Measurements from ENCODE around the gene TPBGL.
A peak's percentile ranks its signal among the peaks of the same experiment; 100 is the strongest.

The TPBGL gene

DNA sequence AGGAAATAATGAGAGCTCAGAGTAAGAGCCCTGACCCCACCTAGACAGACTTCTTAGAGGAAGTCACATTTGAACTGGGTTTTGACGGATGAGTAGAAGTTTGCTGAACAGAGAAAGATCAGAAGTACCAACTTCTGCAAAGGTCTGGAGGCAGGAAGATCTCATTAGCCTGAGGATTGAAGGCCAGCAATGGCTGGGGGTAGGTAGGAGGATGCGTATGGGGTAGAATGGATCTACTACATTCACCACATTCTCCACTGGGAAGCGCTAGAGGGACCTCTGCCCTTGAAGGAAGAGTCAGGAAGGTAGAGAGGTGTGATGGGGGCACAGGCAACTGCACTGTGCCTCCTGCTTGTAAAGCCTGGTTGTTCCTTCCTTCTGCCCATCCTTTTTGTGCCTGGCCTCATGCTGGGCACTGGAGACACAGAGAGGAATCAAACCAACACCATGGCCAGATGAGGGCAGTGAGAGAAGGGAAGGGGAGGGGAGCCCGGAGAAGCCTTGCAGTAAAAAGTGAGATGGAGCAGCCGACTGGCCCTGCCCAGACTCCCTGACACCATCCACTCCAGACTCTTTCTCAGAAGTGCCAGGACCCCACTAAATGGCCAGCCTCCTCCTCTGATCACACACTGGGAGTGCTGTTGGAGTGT lies 4.9 kb downstream of the TPBGL start:
- DNase-seq = no peak

DNA sequence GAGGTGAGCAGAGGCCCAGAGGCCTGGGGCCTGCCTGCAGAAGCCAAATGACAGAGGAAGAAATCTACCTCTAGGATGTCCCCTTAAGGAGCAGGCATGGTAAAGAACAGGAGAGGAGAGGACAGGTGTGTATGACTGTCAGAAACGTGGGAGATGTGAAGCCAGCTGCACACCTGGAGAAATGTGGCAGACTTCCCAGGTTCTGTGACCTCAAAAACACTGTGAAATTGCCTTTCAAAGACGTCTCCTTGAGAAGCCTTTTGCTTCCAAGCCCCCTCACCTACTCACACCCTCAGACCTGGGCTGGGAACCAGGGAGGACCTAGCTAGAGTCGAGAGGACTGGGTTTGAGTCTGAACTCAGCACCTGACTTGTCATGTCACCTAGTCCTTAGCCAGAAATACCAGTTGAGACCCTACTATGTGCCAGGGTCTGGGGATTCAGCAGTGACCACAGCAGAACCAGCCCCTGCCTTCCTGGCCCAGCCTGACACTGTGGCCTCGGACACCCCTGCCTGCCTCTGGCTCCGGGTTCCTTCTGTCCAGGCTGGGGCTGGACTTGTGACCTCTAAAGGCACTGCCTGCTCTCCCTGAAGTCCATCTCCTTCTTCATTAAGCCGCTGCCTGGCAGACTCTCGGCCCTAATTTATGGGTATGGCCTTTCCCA lies 5.6 kb downstream of the TPBGL start:
- DNase-seq = no peak

DNA sequence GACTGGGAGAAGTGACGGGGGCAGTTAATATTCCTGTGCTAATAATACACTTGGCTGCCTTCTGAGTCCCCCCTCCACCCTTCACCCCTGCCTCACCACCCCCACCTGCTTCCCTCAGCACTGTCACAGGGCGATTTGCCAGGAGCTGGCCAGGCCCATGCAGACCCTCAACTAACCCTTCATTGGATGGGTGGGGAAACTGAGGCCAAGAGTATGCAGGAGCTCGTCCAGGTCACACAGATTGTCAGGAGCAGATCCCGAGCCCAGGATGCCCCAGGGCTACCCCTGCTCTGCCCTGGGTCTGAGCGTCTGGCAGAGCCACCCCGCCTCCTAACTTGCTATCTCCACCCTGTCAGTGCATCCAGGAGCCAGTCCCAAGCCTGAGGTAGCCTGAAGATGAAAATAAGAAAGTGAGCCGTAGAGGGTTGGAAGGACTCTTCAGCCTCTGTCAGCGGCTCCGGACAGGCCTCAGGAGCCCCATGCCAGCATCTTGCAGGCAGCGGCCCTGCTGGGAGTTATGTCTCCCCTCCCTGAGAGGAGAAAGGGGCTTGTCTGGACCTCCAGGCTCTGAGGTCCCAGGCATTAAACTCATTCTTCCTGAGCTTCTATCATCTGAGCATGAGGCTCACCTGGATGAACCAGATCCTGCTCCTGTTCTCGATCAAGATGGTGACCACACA lies 6.2 kb downstream of the TPBGL start:
- no peak for DNase-seq

DNA sequence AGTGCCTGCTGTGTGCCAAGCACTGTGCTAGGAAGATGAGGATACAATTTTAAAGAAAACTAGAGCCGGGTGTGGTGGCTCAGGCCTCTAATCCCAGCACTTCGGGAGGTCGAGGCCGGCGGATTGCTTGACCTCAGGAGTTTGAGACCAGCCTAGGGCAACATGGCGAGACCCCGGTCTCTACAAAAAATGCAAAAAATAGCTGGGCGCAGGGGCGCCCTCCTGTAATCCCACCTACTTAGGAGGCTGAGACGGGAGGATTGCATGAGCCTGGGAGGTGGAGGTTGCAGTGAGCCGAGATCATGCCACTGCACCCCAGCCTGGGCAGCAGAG lies 8.3 kb downstream of the TPBGL start:
- DNase-seq = no peak

DNA sequence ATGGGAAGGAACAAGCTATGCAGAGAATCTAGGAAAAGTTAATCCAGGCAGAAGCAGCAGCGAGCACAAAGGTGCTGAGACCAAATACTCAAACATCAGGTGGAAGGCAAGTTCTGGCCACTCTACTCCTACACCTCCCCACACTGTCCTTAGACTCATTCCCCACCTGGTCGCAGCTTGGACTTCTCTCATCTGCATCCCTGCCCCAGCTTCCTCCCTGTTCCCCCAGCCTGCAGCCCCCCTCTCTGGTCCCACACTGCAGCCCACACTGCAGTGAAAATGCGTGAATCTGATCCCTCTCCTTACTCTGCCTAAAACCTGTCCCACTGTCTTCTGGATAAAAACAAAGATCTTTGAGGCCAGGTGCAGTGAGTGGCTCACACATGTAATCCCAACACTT lies 9.1 kb downstream of the TPBGL start:
- DNase-seq = no peak

DNA sequence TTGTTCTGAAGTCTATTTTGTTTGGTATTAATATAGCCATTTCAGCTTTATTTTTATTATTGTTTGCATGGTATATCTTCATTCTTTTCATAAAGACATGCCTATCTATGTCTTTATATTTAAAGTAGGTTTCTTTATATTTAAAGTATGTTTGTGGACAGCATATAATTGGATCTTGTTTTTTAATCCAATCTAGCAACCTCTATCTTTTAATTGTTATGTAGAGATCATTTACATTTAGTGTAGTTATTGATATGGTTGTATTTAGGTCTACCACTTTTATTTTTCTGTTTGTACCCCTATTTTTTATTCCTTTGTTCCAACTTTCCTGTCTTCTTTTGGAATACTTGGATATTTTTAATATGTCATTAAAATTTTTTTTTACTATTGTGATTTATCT lies 13.8 kb downstream of the TPBGL start:
- no peak for DNase-seq

- DNase-seq = no peak
Observed at GRCh38 chr11:75260396-75261170, 20.0 kb downstream of the TPBGL start.

DNA sequence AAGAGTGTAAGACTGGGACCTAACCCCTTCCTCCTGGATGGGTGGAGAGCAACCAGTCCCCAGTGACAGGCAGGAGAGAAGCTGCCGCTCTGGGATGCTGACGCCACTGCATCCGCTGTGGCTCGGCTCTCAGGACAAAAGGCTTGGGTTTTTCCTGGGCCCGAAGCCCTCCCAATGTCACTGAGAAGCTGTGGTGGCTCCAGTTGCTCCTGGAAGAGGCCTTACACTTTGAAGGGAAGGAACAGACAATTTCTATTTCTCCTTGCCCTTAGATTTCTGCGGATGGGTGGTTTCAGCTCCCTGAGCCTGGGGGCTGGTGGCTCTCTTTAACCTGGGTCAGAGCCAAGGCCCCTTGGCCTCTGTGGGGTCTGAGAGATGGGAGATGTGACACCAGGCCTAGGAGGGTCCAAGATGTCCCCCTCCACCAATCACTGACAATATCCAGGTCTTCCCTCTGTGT lies 21.4 kb downstream of the TPBGL start:
- DNase-seq = no peak

GRCh38 chr11:75262436-75262835 lies 21.9 kb downstream of the TPBGL start:
- DNase-seq = no peak

GRCh38 chr11:75262961-75263852 lies 22.6 kb downstream of the TPBGL start:
- no peak for DNase-seq

DNA sequence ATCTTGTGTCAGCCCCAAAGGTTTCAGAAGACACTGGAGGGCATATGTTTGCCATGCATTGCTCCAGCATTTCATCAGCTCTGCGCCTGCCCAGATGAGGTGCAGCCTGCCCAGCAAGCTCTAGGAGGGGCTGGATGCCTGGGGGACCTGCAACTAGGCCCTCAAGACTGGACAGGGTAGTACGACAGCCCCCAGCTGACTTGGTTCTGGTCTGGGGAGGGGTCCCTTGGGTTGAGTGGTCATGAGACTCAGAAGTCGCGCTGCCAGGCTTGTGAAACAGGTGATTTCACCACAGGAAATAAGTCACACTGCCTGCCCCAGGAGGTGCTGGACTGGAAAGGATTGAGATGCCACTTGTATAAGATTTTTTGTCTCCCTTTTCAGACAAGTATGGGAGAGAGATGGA lies 23.4 kb downstream of the TPBGL start:
- no peak for DNase-seq

DNA sequence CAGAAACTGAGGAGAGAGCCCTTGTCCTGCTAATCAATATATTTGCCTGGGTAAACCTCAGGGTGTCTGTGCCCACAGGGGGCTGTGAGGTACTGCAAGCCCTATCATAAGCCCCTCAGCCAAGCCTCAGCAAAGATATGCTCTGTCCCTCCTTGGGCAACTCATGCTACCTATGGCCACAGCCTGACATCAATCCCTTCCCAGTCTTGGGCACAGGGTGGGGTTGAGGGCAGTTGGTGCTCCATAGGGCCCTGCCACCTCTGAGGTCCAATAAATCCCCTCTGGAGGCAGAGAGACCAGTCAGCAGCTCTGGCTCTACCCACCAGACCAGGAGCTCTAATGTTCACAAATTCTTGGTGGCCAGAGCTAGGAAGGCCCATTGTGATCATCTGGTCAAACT lies 23.8 kb downstream of the TPBGL start:
- no peak for DNase-seq

DNA sequence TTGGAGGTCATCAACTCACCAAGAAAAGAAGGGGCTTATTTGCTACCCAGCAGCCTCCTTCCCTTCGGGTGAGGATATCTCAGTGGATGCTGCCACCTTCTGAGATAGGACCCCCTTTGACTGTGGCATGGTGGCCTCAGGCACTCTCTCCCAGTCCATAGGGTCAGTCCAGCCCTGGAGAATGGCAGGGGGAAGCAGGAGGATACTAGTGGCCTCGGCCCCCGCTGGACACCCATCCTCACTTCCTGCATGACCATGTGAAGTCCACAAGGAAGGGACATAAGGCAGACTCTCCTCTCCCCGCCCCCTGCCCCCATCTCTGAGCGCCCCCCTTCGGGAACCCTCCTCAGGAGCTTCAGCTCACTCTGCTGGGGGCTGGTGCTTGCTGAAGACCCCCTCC lies 24.4 kb downstream of the TPBGL start:
- no peak for DNase-seq

DNA sequence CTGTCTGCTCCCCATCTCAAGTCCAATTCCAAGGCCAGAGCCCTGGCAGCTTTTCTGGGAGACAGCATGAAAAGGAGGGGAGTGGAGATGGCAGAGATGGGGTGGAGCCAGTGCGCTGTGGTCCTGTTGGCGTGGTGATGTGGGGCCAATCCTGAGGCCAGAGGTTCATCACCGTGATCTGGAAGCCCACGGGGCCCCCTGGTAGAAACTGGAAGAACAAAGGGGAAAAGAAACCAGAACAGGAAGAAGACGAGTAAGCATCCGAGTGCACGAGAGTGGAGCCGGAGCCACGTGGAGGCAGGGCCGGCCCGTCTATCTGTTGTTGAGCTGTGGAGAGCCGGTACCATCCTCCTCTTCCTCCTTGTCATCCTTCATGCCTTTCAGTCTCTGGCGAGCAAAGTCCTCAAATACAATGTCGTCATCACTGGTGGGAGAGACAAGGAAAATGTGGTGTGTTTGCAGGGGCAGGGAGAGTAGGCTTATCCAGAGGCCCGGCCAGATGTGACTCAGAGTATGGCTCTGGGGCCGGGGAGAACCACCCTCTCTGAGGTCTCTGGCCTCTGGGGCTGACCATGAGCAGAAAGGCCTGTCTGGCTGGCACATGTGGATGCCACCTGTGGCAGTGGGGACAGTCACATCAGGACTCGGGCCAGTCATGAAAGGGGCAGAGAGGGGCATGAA lies 25.4 kb downstream of the TPBGL start:
- DNase-seq = peak in 1 of 56 donors; percentile 41

GRCh38 chr11:75267171-75267970 lies 26.8 kb downstream of the TPBGL start:
- no peak for DNase-seq

DNA sequence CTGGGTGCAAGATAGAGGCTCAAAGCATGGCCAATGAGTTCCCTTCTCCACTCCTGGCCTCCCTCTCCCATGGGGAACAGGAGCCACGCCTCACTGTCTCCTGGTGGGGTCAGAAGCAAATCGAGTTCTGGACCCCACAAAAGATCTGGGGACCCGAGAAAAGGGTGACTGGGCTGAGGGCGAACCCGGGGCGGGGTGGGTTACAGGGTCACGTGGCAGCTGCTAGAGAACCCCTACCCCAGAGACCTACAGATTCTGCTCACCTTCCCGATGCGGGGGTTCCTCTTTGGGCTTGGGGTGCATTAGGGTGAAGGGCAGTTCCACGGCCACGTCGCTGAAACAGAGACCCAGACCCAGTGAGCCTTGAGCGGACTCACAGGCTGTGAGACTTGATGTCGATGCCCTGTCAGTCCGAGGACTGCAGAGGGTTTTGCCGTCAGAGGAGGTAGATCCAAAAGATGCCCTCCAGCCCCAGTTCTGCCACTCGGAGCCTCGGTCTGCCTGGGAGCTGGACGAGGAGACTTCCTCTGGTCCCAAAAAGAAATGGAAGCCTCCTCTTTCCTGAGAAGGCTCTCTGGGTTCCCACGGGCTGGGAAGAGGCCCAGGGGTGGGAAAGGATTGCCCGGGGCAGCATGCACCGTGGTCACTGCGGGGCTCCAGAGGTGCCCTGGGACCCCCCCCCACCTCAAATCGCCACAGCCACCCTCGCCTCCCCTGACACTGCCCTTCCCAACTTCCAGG lies 28.2 kb downstream of the TPBGL start:
- DNase-seq = no peak

GRCh38 chr11:75269367-75269660 lies 28.7 kb downstream of the TPBGL start:
- no peak for DNase-seq

DNA sequence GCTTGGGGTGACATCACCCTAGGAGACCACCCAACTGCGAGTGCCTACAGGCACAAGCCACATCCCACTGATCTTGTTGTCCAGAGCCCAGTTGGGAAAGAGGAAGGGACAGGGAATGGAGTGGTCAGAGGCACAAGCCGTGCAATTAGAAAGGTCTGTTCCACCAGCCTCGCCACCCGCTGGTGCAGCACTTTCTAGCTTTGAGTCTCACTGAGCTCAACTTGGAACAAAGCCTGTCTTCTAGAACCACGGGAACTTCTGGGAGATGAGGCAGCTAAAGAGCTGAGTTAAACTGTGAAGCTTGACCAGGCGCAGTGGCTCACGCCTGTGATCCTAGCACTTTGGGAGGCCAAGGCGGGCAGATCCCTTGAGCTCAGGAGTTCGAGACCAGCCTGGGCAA lies 29.3 kb downstream of the TPBGL start:
- no peak for DNase-seq

DNA sequence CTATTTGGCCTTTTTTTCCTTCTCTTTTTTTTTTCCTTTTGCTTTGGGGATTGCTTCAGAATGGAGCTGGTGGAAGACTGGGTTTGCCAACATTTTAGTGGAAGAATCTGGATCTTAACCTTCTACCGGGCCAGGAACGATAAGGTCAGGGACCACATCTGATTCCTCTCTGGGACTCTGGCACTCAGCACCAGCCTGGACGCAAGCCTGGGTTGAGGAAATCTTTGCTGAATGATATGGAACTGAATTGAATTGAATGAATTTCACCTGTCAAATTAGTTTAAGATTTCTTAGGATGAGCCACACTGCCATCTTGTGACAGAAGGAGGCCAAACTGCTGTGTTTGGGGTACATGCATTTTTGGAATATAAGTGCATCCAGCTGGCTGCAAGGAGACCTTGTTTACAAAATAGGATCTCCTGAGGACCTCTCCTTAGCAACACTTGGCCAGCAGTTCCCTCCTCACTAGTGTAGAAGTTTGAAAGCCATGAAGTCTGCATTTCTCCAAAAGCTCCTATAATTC lies 30.4 kb downstream of the TPBGL start:
- DNase-seq = no peak
